Fibroblast of villous mesenchyme (primary cell): ENCODE results near the gene F2RL2. TPM values are rescaled to one million over a fixed set of nuclear protein-coding genes. Genes with fewer than 3 reads are reported as not detected.

Experiments used
- DNase-seq: peaks from one replicate; pipeline ENCODE4 v3.0.0-alpha.2; 2010; ENCODE audit warnings: low read depth
- H3K4me3 ChIP-seq: 2 replicates; pipeline ENCODE4 v1.5.1; 2011; ENCODE audit warnings: low read depth, mild to moderate bottlenecking, low read length
- CTCF ChIP-seq: IDR thresholded peaks from 2 replicates; pipeline ENCODE4 v1.5.1; 2012; ENCODE audit warnings: low read depth, mild to moderate bottlenecking, low read length; ENCODE audit not compliant: insufficient read depth
- total RNA-seq: library from RNA; depleted of rRNA; stranded (reverse); fragments of >200 nt; gene quantifications from 2 replicates; pipeline ENCODE4 v1.2.3, GENCODE V29; 2012

Gene F2RL2
- total RNA-seq, 1 donor: 29.8 TPM

GRCh38 chr5:76643371-76643770 lies 20.2 kb upstream of the F2RL2 start:
- H3K4me3 ChIP-seq: no peak overlapping the region
- TF ChIP-seq CTCF: no peak
- DNase-seq: no peak

DNA sequence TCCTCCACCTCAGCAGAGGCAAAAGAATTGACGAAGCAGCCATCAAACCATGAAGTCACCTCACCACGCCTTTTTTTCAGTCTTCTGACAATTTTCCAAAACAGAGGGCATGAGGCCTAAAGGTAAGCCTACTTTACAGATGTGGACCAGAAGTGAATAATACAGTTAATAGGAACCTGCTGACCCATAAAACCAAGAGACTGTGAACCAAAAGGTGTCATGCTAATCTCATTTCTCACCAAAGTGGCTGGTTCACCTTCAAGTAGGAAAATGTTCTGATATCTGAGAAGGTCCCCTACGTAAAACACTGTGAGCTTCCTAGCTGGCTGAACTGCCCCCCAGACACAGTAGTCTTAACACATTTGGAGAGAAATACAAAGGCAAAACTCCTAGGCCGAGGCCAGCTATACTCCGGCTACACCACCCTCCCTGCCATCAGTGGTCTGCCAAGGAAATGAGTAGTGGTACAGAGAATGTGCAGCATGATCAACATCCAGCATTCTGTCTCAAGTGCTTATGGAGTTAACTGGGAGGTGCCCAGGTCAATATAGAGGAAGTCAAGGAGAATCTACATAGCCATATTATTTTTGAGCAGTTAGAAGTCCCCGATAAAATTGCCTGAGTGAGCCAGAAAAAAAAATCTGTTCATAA lies 19.3 kb upstream of the F2RL2 start:
- DNase-seq: no peak
- H3K4me3 ChIP-seq: no peak overlapping the region
- TF ChIP-seq CTCF: no peak

- peak; percentile 80 for DNase-seq
- no peak overlapping the region for H3K4me3 ChIP-seq
- peak; percentile 80 for TF ChIP-seq CTCF
Observed at GRCh38 chr5:76641514-76642120, 18.4 kb upstream of the F2RL2 start.

- no peak for TF ChIP-seq CTCF
- H3K4me3 ChIP-seq: no peak overlapping the region
- no peak for DNase-seq
Observed at GRCh38 chr5:76638479-76638878, 15.3 kb upstream of the F2RL2 start.

DNA sequence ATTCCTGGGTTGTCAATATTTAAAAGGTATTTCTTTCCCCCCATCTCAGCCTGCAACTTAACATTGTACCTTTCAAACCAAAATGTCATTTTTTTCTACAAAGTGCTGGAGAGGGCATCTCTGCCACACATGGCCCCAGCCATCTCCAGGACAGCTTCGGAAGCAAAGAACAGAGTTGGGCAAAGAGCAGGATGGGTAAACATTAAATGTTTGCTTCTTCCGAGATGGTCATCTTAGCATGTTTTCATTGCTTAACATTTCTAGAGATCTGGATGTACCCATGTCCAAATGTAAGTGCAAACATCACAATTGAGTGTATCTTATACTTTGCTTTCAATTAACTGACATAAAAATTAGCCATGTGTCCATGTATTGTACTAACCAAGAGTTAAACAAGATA lies 14.3 kb upstream of the F2RL2 start:
- DNase-seq: no peak
- TF ChIP-seq CTCF: no peak
- no peak overlapping the region for H3K4me3 ChIP-seq

- TF ChIP-seq CTCF: no peak
- H3K4me3 ChIP-seq: no peak overlapping the region
- no peak for DNase-seq
Observed at GRCh38 chr5:76634661-76635060, 11.5 kb upstream of the F2RL2 start.

- TF ChIP-seq CTCF: no peak
- H3K4me3 ChIP-seq: no peak overlapping the region
- DNase-seq: no peak
Observed at GRCh38 chr5:76626738-76627137, 3.5 kb upstream of the F2RL2 start.
